Nephron progenitor cell (in vitro differentiated cells): Measurements from ENCODE around the gene KRT81.
A peak's percentile ranks its signal among the peaks of the same experiment; 100 is the strongest.

ENCODE experiments used
- DNase-seq: peaks from one replicate; pipeline ENCODE4 v3.0.0; 2021
- H3K27ac Mint-ChIP-seq: 2 replicates; pipeline ENCODE4 v1.8.0; 2021; ENCODE audit warnings: mild to moderate bottlenecking, moderate library complexity, mixed read lengths
- H3K27me3 Mint-ChIP-seq: 2 replicates; pipeline ENCODE4 v1.8.0; 2021; ENCODE audit warnings: mild to moderate bottlenecking, low read depth, mixed read lengths; ENCODE audit not compliant: poor library complexity
- H3K36me3 Mint-ChIP-seq: 2 replicates; pipeline ENCODE4 v1.8.0; 2021; ENCODE audit warnings: low read depth, mixed read lengths
- H3K4me1 Mint-ChIP-seq: 2 replicates; pipeline ENCODE4 v1.8.0; 2021; ENCODE audit warnings: mixed read lengths
- H3K4me3 Mint-ChIP-seq: 2 replicates; pipeline ENCODE4 v1.8.0; 2021; ENCODE audit warnings: mild to moderate bottlenecking, moderate library complexity, mixed read lengths
- H3K9me3 Mint-ChIP-seq: 2 replicates; pipeline ENCODE4 v1.8.0; 2021; ENCODE audit warnings: mild to moderate bottlenecking, moderate library complexity, mixed read lengths
- CTCF ChIP-seq: fragments of 200-600 bp; sonication (generic); IDR thresholded peaks from 2 replicates; pipeline ENCODE4 v1.5.0; 2021; ENCODE audit warnings: antibody characterized with exemption

KRT81 gene

GRCh38 chr12:52313461-52313860 is 22.1 kb upstream of the KRT81 start:
- Mint-ChIP-seq H3K9me3 (no peaks in the 10 kb centered on the region), H3K4me1 (peaks cover 8% of the 10 kb centered on the region), H3K36me3 (no peaks in the 10 kb centered on the region), H3K27me3 (peaks cover 35% of the 10 kb centered on the region), H3K4me3 (no peak overlapping the region), H3K27ac (no peak overlapping the region)
- DNase-seq: no peak
- TF ChIP-seq CTCF: no peak

DNA sequence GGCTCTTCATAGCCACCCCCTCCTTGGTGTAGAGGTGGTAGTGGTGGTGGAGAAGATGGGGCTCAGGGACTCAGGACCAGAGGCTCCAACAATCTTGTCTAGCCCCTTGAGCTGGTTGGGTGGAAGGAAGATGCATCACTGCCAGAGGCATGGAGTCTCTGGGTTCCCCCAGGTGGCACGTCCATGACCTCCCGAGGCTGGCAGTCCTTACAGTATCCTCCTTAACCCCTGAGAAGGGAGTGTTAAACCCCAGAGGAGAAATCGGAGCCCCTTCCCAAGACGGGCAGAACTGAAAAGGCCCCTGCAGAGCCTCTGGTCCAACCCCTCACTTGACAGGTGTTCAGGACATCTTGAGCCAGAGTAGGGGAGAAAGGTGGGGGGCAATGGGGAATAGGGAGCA is 20.8 kb upstream of the KRT81 start:
- Mint-ChIP-seq H3K4me3 (no peak overlapping the region), H3K4me1 (peaks cover 13% of the 10 kb centered on the region), H3K27ac (no peak overlapping the region), H3K36me3 (no peaks in the 10 kb centered on the region), H3K9me3 (no peaks in the 10 kb centered on the region), H3K27me3 (peaks cover 49% of the 10 kb centered on the region)
- no peak for TF ChIP-seq CTCF
- DNase-seq: no peak

DNA sequence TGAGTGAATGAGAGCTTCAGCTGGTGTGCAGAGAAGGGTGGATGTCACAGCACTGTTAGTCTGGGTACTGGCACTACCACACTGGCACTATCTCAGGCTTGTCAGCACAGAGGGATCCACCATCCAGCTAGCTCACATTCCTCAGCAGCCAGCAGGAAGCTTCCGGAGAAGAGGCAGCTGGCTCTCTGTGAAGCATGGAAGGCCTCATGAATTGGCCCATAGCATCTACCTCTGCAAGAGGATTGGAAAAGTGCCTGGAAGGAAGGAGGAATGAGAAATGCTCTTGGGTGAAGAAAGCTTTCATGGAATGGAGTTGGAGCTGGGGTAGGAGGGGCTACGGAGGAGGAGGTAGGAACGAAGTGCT is 19.9 kb upstream of the KRT81 start:
- Mint-ChIP-seq H3K27ac (no peak overlapping the region), H3K36me3 (no peaks in the 10 kb centered on the region), H3K9me3 (no peaks in the 10 kb centered on the region), H3K27me3 (peaks cover 57% of the 10 kb centered on the region), H3K4me3 (no peak overlapping the region), H3K4me1 (peaks cover 13% of the 10 kb centered on the region)
- no peak for TF ChIP-seq CTCF
- no peak for DNase-seq

DNA sequence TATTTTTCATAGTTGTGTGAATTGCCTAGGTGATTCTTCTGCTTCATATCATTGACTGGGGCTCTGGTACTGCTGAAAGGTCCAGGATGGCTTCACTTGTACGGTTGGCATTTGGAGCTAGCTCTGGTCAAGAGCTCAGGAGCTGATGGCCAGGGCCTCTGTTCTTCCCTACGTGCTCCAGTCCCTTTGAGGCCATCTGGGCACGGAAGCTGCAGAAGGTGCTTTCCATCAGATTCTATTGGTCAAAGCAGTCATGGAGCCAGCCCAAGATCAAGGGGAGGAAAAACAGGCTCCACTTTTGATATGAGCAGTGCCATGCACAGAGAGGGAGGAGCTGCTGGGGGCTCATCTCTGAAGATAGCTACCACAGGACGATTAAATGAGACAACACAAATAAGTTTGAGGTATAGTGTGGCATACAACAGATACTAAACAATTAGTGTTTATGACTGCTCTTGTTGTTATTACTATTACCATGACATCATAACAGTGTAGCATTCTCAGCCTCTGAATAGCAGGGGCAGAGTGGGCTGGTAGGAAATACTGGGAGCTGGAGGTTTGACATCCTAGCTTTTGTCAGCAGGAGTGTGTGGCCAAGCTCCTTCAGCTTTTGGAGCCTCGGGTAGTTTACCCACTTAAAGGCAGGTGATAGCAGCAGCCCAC is 19.4 kb upstream of the KRT81 start:
- Mint-ChIP-seq H3K9me3 (no peaks in the 10 kb centered on the region), H3K27ac (no peak overlapping the region), H3K27me3 (peaks cover 60% of the 10 kb centered on the region), H3K36me3 (no peaks in the 10 kb centered on the region), H3K4me3 (no peak overlapping the region), H3K4me1 (peaks cover 13% of the 10 kb centered on the region)
- no peak for DNase-seq
- no peak for TF ChIP-seq CTCF

GRCh38 chr12:52308806-52309425 is 17.6 kb upstream of the KRT81 start:
- Mint-ChIP-seq H3K27ac (no peak overlapping the region), H3K4me3 (peak overlapping the region; percentile 79), H3K27me3 (peaks cover 64% of the 10 kb centered on the region), H3K9me3 (no peaks in the 10 kb centered on the region), H3K4me1 (peaks cover 13% of the 10 kb centered on the region), H3K36me3 (no peaks in the 10 kb centered on the region)
- no peak for DNase-seq
- no peak for TF ChIP-seq CTCF
